SK-N-SH treated with all-trans-retinoic acid at 6 μM for 48 hours (cell line): ENCODE results near the gene XPNPEP2.

Experiments used
- ARNTL ChIP-seq: fragments of 450-650 bp; formaldehyde crosslinking; IDR thresholded peaks from 2 replicates; pipeline ENCODE4 v1.5.0; 2020; ENCODE audit warnings: low read depth, mild to moderate bottlenecking, moderate library complexity, borderline replicate concordance
- CSDC2 ChIP-seq: fragments of 250-450 bp; sonication (Bioruptor Pico); IDR thresholded peaks from 2 replicates; pipeline ENCODE4 v1.5.0; 2020; ENCODE audit warnings: mild to moderate bottlenecking, moderate library complexity
- OSR1 ChIP-seq: fragments of 250-450 bp; sonication (Bioruptor Pico); IDR thresholded peaks from 2 replicates; pipeline ENCODE4 v1.8.0; 2022; ENCODE audit warnings: moderate library complexity, mild to moderate bottlenecking, inconsistent platforms
- PPARA ChIP-seq: fragments of 250-450 bp; sonication (Bioruptor Pico); IDR thresholded peaks from 2 replicates; pipeline ENCODE4 v1.5.0; 2020; ENCODE audit warnings: mild to moderate bottlenecking, borderline replicate concordance
- SNAI2 ChIP-seq: fragments of 250-450 bp; sonication (Bioruptor Pico); IDR thresholded peaks from 2 replicates; pipeline ENCODE4 v1.5.0; 2020; ENCODE audit warnings: mild to moderate bottlenecking, moderate library complexity
- TOX ChIP-seq: fragments of 250-450 bp; sonication (Bioruptor Pico); IDR thresholded peaks from 2 replicates; pipeline ENCODE4 v1.8.0; 2021; ENCODE audit warnings: mild to moderate bottlenecking, moderate library complexity, borderline replicate concordance
- ZC3H10 ChIP-seq: fragments of 250-450 bp; sonication (Bioruptor Pico); IDR thresholded peaks from 2 replicates; pipeline ENCODE4 v1.5.1; 2021; ENCODE audit warnings: mild to moderate bottlenecking, moderate library complexity
- ZFP3 ChIP-seq: fragments of 250-450 bp; sonication (Bioruptor Pico); IDR thresholded peaks from 2 replicates; pipeline ENCODE4 v1.5.0; 2020; ENCODE audit warnings: mild to moderate bottlenecking, moderate library complexity
- ZNF70 ChIP-seq: fragments of 450-650 bp; formaldehyde crosslinking; IDR thresholded peaks from 2 replicates; pipeline ENCODE4 v1.5.0; 2020; ENCODE audit warnings: mild to moderate bottlenecking, moderate library complexity
- ZNF8 ChIP-seq: fragments of 450-650 bp; formaldehyde crosslinking; IDR thresholded peaks from 2 replicates; pipeline ENCODE4 v1.5.0; 2020; ENCODE audit warnings: mild to moderate bottlenecking, moderate library complexity
- TF ChIP-seq, protein P1 (sequence below): fragments of 250-450 bp; sonication (Bioruptor Pico); IDR thresholded peaks from 2 replicates; pipeline ENCODE4 v1.5.1; 2020; ENCODE audit warnings: low read depth, mild to moderate bottlenecking, moderate library complexity
- TF ChIP-seq, protein P2 (sequence below): fragments of 250-450 bp; sonication (Bioruptor Pico); IDR thresholded peaks from 2 replicates; pipeline ENCODE4 v1.8.0; 2020; ENCODE audit warnings: mild to moderate bottlenecking, moderate library complexity, borderline replicate concordance
- TF ChIP-seq, protein P3 (sequence below): fragments of 250-450 bp; sonication (Bioruptor Pico); IDR thresholded peaks from 2 replicates; pipeline ENCODE4 v1.8.0; 2021; ENCODE audit warnings: low read depth, mild to moderate bottlenecking, moderate library complexity, borderline replicate concordance

DNA sequence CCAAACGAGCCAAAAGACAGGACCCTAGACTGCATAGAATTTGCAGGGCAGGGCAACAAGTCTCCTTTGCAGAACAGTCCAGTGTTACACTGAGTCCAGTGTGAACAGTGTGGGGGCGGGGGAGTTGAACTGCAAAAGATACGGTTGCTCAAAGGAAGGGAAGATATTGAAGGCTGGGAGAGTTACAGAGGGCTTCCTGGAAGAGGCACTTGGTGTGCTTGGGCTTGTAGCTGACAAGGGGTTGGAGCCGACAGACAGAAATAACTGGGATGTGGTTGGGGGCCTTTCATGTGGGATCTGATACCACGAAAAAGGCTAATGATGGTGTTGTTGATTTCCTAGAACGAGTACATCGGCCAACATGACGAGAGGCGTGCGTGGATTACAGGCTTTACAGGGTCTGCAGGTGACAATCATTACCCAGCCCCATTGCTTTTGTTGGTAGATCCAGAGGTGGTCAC, 6.1 kb downstream of the XPNPEP2 start:
- TF ChIP-seq ZNF70 (CRISPR knock-in tag) (no peak), CSDC2 (CRISPR knock-in tag) (no peak), ZFP3 (CRISPR knock-in tag) (no peak), ARNTL (CRISPR knock-in tag) (no peak), ZNF8 (no peak), OSR1 (CRISPR knock-in tag) (no peak), ZC3H10 (CRISPR knock-in tag) (no peak), SNAI2 (CRISPR knock-in tag) (no peak), PPARA (CRISPR knock-in tag) (no peak), TOX (no peak)
- TF ChIP-seq, protein P1, sequence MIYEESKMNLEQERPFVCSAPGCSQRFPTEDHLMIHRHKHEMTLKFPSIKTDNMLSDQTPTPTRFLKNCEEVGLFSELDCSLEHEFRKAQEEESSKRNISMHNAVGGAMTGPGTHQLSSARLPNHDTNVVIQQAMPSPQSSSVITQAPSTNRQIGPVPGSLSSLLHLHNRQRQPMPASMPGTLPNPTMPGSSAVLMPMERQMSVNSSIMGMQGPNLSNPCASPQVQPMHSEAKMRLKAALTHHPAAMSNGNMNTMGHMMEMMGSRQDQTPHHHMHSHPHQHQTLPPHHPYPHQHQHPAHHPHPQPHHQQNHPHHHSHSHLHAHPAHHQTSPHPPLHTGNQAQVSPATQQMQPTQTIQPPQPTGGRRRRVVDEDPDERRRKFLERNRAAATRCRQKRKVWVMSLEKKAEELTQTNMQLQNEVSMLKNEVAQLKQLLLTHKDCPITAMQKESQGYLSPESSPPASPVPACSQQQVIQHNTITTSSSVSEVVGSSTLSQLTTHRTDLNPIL (CRISPR knock-in tag), result no peak
- TF ChIP-seq, protein P2, sequence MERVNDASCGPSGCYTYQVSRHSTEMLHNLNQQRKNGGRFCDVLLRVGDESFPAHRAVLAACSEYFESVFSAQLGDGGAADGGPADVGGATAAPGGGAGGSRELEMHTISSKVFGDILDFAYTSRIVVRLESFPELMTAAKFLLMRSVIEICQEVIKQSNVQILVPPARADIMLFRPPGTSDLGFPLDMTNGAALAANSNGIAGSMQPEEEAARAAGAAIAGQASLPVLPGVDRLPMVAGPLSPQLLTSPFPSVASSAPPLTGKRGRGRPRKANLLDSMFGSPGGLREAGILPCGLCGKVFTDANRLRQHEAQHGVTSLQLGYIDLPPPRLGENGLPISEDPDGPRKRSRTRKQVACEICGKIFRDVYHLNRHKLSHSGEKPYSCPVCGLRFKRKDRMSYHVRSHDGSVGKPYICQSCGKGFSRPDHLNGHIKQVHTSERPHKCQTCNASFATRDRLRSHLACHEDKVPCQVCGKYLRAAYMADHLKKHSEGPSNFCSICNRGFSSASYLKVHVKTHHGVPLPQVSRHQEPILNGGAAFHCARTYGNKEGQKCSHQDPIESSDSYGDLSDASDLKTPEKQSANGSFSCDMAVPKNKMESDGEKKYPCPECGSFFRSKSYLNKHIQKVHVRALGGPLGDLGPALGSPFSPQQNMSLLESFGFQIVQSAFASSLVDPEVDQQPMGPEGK (CRISPR knock-in tag), result no peak
- TF ChIP-seq, protein P3, sequence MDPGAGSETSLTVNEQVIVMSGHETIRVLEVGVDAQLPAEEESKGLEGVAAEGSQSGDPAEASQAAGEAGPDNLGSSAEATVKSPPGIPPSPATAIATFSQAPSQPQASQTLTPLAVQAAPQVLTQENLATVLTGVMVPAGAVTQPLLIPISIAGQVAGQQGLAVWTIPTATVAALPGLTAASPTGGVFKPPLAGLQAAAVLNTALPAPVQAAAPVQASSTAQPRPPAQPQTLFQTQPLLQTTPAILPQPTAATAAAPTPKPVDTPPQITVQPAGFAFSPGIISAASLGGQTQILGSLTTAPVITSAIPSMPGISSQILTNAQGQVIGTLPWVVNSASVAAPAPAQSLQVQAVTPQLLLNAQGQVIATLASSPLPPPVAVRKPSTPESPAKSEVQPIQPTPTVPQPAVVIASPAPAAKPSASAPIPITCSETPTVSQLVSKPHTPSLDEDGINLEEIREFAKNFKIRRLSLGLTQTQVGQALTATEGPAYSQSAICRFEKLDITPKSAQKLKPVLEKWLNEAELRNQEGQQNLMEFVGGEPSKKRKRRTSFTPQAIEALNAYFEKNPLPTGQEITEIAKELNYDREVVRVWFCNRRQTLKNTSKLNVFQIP (CRISPR knock-in tag), result no peak
